ENCODE results near the gene MAGI1. TPM values are rescaled to one million over a fixed set of nuclear protein-coding genes. Genes with fewer than 3 reads are reported as not detected.
"Not testable (repeated sequence)": the region's sequence is repeated elsewhere in the genome, so short reads cannot be mapped to it uniquely, and the experiment has no call there.

MAGI1 gene
- polyA plus RNA-seq, 1 donor = 32.7 TPM

GRCh38 chr3:65905771-65906170, 132.9 kb downstream of the MAGI1 start:
- no peak for DNase-seq

GRCh38 chr3:65904016-65904415, 134.7 kb downstream of the MAGI1 start:
- no peak for DNase-seq

DNA sequence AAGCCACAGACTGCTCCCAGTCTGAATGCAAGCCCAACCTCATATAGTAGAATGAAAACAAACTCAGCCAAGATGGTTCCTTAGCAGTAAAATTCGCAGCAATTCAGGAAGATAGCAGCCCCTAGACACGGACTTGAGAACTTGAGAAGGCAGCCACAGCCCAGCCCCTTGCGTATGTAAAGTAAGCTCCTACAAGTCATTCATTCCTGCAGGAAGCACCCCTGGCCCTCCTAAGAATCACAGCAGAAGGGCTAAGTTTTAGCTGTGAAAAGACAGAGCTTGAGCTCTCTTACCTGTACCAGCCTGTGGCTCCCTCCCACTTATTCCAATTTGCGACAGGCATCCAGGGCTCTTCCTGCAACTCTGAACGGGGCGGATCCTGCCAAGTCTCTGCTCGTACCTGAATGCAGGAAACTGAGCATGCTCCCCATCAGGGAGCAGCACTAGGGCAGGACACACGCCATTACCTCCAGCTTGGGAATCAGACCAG, 136.4 kb downstream of the MAGI1 start:
- peak; percentile 43 for DNase-seq

DNA sequence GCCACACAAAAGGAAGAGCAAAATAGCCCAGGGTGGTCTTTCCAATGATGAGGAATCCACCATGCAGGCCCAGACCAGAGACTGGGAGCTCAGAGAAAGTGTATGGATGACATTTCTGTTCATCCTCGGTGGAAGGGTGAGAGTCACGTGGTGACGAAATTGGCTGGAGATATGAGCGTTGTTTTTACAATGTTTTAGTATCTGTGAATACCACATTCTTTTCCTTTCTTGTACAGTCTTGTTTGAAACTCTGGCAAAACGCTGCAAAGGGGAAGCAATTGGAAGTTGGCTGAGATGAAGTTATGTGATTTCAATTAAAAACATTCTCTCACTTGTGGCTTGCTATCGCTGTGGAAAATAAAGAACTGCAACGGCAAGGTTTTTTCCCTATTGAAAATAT, 137.5 kb downstream of the MAGI1 start:
- DNase-seq = no peak

DNA sequence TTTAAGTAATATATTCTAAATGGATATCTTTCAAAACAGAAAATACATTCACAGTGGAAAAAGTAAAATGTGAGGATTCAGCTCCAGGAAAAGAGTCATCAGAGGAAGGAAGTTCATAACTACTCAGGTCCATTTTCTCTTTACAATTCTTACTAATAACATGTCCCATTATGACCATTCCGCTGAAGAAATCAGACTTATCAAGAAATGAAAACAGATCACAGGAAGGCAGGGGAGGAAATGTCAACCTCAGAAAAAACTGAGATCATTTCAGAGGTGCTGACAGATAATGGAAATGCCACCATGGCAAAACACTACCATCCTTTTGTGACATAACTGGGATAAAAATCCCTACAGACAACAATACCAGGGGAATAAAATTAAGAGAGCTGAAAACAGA, 139.5 kb downstream of the MAGI1 start:
- no peak for DNase-seq

DNA sequence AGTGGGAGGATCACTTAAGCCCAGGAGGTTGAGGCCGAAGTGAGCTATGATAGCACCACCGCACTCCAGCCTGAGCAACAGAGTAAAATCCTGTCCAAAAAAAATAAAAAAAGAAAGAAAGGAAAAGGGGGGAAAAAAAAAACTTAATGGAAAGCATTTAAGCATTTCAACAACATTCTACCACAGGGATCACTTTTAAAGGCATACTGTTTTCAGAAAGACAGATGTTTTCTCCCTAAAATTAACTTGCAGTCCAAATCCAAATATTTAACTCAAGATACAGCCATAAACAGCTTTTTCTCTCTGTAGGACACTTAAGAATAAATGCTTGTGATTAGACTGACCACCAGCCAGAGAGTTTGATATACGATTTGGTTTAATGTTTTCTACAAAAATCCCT, 141.0 kb downstream of the MAGI1 start:
- no peak for DNase-seq

- DNase-seq = no peak
Measured at GRCh38 chr3:65896321-65896720, 142.4 kb downstream of the MAGI1 start.

- DNase-seq = no peak
Measured at GRCh38 chr3:65894679-65895453, 143.9 kb downstream of the MAGI1 start.

DNA sequence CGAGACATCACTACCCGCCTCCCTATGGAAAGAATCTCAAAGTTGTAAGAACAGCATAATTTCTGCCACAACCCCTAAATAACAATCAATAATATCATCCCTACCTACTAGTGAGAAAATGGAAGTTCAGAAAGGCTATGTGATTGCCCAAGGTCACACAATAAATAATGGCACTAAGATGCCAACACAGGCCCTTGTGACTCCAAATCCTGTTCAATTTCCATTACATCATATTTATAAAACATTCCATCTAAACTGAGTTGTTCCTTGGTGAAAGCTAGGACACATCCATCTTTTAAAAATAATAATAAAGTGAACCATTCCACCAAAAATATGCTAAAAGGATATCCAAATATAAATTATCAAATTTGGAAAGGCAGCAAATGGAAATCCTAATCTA, 144.6 kb downstream of the MAGI1 start:
- DNase-seq = no peak

GRCh38 chr3:65893631-65894030, 145.1 kb downstream of the MAGI1 start:
- no peak for DNase-seq

- not testable (repeated sequence) for DNase-seq
Measured at GRCh38 chr3:65891477-65891876, 147.2 kb downstream of the MAGI1 start.

DNA sequence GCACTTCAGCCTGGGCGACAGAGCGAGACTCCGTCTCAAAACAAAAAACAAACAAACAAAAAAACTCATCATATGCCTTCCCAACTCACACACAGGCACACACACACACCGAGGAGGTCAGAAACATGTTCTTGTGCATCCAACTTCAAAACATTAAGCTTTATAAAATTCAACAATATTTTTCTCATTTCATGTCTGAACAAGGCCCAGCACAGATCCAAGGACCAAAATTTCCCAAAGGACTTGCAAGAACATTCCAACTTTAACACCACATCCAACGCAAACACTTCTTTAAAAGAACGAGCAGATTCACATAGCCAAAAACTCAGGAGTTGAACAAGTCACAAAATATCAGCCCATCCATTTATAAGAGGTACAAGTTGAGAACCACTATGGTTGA, 148.4 kb downstream of the MAGI1 start:
- no peak for DNase-seq

- no peak for DNase-seq
Measured at GRCh38 chr3:65889707-65890099, 149.0 kb downstream of the MAGI1 start.

GRCh38 chr3:65888980-65889706, 149.6 kb downstream of the MAGI1 start:
- no peak for DNase-seq

DNA sequence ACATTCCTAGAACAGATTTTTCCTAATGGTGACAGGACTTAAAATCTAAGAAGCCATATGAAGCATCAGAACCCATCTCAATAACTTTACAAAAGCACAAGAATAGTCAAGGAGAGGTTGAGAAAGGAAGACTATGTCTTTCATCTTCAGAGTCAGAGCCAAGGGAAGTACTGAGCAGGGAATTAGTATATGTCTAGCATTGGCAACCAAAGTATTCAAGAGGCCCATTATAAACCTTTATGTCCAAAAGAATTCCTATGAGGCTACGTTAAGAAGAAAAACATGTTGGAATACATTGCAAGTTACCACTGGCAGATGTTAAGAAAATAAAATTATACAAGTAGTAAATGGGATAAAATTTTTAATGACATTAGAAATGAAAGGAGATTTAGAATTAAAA, 150.5 kb downstream of the MAGI1 start:
- no peak for DNase-seq

- no peak for DNase-seq
Measured at GRCh38 chr3:65886391-65886790, 152.3 kb downstream of the MAGI1 start.

DNA sequence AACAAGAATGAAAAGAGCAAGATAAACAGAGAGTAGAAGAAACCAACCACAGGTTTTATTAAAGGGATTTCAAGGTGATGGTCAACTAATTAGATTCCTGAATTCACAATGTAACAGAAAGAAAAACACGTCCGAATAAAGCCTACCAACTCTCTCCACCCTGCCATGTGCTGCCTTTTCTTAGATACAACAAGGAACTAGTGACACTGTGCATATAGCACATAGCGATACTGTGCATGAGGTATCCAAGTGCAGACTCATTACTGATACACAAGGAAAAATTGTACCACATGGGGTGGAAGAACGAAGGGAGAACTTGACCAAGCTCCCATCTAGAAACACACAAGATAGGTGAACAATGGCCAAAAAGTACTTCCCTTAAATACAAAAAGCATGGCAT, 154.6 kb downstream of the MAGI1 start:
- no peak for DNase-seq

GRCh38 chr3:65883613-65884012, 155.1 kb downstream of the MAGI1 start:
- DNase-seq = no peak

GRCh38 chr3:65880350-65880749, 158.4 kb downstream of the MAGI1 start:
- DNase-seq = no peak

GRCh38 chr3:65879372-65879771, 159.3 kb downstream of the MAGI1 start:
- no peak for DNase-seq

DNA sequence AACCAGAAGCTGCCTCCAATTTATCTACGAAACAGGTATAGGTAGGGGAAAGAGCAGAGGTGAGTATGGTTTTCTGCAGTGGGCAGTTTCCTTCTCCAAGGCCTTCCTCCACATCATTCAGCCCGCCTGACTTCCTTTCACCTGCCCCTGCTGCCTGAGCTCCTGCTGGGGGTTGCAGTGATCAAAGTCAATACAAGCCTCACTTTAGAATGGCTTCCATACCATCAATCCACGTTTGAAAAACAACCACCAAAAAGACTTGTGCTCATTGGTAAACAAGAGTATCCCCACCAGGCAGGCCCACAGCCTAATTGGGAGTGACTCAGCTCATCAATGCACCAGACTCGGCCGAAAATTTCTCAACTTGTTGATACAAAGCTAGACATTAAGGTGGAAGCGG, 159.9 kb downstream of the MAGI1 start:
- DNase-seq = no peak

- no peak for DNase-seq
Measured at GRCh38 chr3:65877160-65877559, 161.6 kb downstream of the MAGI1 start.

GRCh38 chr3:65876028-65876420, 162.7 kb downstream of the MAGI1 start:
- DNase-seq = no peak

All from left kidney (tissue), 2 donors.